ENCODE results near the gene ALKBH1.
"Not testable (repeated sequence)": the region's sequence is repeated elsewhere in the genome, so short reads cannot be mapped to it uniquely, and the experiment has no call there.

The ALKBH1 gene, protein sequence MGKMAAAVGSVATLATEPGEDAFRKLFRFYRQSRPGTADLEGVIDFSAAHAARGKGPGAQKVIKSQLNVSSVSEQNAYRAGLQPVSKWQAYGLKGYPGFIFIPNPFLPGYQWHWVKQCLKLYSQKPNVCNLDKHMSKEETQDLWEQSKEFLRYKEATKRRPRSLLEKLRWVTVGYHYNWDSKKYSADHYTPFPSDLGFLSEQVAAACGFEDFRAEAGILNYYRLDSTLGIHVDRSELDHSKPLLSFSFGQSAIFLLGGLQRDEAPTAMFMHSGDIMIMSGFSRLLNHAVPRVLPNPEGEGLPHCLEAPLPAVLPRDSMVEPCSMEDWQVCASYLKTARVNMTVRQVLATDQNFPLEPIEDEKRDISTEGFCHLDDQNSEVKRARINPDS

DNA sequence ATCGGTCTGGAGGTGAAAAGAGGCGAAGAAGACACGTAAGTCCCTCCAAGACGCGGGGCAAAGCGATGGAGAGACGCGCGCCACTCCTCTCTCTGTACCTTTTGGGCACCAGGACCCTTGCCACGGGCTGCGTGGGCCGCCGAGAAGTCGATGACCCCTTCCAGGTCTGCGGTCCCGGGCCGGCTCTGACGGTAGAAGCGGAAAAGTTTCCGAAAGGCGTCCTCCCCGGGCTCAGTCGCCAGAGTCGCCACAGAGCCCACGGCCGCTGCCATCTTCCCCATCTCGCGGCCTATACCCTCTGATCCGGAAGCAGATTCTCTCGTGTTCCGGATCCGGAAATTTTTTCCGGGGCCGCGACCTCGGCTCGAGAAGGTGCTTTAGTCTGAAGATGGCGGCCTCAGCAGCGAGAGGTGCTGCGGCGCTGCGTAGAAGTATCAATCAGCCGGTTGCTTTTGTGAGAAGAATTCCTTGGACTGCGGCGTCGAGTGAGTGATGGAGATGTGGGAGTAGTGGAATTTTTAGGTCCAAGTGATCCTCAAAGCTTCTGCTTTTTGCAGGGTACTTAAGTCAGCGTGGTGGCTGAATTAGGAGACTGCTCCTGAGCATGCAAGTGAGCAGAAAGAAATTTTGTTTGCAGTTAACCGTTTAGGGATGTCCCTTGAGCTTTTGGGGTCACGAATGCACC, at the start of gene ALKBH1, which contains the start of gene SLIRP:
TSS of gene ALKBH1 (minus strand) at position 300 of the 685 bp plus-strand sequence. CDS start at position 281, 19 bp downstream.
TSS of gene SLIRP (plus strand) at position 380 of the 685 bp plus-strand sequence. CDS start at position 389, 9 bp downstream.
- peak; percentile 79 for DNase-seq (ENCODE audit: low read depth)

DNA sequence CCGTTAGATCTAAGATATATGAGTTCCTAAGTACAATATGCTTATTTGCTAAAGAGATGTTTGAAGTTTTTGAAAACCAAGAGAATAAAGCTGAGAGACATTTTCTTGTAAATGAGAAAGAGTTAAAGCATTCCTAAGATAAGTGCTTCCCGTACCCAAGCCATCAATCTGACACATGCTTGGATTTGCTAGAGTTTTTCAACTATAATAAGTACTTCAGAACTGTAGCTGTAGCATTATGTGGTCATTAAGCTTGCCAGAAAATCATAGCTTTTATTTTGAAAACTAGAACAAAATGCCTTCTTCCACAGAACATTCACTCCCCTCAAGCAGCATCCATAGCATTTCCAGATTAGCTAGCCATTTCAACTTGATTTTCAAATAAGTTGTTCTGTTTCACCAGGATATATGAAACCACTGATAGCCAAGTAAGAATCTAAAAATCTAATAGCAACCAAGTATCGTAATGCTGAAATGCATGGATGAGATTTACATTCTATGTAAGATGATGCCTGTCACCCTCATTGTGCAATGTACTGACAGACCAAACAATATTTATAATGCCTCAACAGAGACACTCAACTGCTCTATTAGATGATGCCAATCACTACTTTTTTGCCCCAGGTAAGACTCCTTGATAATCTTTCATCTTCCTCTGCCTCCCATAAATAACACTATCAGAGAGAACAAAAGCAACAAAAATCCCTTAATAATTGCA, 45.1 kb upstream of the ALKBH1 start:
- no peak for DNase-seq (ENCODE audit: low read depth)

DNA sequence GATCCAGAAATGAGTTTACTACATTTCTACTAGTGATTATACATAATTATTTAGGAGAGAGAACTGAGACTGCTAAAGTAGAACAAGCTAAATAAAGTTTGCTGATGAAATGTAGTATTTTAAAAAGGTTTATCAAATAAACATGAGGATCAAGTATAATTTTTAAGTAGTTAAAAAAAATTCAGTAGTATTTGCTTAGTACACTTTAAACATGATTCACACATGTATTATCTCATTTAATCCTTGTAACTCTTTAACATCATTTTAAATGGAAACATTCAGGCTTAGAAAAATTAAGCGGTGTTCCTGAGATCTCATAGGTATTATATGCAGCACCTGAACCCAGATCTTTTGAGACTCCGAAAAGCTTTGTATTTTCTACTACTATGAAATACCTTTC, 44.4 kb upstream of the ALKBH1 start:
- DNase-seq (ENCODE audit: low read depth): no peak

DNA sequence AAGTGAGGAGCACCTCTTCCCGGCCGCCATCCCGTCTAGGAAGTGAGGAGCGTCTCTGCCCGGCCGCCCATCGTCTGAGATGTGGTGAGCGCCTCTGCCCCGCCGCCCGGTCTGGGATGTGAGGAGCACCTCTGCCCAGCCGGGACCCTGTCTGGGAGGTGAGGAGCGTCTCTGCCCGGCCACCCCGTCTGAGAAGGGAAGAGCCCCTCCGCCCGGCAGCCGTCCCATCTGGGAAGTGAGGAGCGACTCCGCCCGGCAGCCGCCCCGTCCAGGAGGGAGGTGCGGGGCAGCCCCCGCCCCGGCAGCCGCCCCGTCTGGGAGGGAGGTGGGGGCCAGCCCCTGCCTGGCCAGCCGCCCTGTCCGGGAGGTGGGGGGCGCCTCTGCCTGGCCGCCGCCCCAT, 39.6 kb upstream of the ALKBH1 start:
- not testable (repeated sequence) for DNase-seq (ENCODE audit: low read depth)

DNA sequence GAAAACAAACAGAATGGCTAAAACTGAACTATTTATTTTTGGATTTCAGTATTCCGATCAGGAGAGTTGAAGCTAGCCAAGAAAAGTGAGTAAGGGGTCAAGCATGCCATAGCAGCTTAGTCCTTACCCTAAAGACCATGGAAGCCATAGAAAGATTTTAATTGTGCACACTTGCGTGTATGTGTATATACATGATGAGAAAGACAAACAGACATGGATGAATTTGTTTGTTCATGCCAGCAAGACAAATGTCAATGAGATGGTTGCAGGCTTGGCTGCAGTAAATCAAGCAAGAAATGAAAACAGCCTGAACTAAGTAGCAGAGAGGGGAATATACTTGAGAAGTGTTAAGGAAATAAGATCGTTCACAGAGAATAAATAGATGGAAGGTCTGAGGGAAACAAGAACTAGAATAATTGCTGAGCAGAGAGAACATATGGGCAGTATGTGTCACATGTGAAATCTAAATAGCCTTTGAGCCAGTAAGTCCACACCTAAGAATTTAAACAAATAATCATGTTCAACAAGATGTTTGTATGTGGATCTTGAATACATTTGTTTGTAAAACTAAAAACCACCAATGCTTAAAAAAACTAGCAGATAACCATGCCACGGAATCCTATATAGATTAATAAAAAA, 38.4 kb upstream of the ALKBH1 start:
- no peak for DNase-seq (ENCODE audit: low read depth)

DNA sequence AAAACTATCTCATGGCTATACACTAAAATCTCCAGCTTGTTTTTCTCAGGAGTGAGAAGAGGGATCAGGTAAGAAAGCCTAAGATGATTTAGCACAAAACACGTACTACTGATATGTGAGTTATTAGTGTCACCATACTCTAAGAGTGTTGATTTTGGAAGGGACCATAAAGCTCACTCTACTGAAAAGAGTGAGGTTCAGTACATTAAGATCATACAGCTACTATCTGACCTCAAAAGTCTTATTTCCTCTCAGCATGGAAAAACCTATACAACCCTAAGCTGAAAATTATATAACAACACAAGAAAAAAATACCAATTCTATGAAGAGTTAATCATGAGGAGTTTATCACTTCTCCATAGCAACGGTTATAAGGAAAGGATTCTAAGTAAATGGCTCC, 33.6 kb upstream of the ALKBH1 start:
- DNase-seq (ENCODE audit: low read depth): no peak

DNA sequence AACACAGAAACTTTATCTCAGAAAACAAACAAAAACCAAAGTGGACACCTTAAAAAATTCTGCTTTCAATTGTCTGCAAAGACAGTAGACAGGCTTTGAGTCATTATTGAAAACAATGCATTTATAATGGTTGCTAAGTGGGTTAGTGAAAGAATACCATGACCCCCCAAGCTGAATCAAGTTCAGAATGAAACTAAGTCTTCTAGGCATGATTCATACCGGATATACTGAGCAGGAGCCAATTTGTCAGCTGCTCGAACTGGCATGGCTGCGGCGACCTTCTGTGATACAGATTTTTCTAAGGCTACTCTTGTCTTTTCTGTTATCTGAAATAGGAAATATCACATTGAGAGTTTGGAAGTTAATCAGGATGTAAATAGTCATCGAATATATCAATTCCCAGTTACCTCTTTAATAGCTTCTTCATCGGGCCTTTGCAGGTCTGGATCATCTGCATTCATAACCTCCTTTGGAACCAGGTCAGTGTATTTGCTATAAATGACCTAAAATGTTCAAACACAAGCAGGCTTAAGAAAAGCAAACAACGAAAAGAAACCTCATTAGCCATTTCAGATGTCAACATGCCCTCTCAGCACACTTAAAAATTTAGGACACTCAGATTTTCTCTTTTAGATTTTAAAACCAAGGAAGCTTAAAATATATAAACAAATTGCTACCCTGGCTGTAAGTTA, 30.9 kb upstream of the ALKBH1 start:
- no peak for DNase-seq (ENCODE audit: low read depth)

DNA sequence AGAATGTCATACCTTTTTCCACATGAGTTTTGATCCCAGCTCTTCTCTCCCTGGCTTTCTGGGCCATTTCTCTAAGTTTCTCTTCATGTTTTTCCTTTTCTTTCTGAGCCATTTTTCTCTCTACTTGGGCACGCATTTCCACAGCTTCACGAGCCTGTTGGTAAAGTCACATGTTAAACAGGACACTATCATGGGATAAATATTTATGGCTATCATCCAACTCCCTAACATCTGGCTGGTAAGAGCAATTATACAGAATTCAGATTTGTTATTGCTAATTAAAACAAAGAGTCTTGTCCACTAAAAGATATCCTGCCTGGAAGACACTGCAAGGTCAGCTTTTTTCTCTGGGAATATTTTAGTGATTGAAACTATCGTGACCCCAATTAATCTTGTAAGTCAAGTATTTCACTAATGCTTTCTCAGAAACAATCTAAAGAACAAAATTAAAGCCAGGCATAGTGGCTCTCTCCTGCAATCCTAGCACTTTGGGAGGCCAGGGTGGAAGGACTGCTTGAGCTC, 23.2 kb upstream of the ALKBH1 start:
- DNase-seq (ENCODE audit: low read depth): no peak

DNA sequence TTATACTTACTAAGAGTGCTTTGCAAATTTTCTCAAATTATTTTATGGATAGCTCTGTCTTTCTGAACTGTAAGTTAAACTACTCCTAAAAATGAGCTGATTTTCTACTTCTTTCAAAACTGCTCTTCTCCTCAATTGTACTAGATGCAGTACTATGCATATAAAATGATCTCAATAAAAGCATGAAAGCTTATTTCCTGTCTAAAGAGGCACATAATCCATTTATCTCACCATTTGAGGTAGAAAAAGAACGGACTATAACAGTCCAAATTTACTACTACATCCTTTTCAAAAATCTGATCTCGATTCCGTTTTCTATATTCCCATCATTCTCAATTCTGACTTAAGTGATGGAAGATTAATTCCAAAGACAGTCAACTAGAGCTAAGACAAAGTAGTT, 14.5 kb upstream of the ALKBH1 start:
- no peak for DNase-seq (ENCODE audit: low read depth)

DNA sequence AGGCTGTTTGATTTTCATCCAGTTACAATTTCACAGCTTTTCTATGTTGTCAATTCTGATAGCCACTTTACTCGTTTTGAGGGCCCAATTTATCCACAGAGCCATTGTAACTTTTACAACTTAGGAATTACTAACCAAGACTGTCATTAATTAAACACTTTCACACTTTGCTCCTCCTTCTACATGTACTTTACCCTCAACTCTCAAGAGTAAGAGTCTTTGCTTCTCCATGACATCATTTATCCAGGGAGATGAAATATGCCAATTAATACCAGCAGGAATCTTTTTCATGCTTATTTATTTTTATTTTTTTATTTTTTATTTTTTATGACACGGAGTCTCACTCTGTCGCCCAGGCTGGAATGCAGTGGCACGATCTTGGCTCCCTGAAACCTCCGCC, 13.6 kb upstream of the ALKBH1 start:
- DNase-seq (ENCODE audit: low read depth): no peak

DNA sequence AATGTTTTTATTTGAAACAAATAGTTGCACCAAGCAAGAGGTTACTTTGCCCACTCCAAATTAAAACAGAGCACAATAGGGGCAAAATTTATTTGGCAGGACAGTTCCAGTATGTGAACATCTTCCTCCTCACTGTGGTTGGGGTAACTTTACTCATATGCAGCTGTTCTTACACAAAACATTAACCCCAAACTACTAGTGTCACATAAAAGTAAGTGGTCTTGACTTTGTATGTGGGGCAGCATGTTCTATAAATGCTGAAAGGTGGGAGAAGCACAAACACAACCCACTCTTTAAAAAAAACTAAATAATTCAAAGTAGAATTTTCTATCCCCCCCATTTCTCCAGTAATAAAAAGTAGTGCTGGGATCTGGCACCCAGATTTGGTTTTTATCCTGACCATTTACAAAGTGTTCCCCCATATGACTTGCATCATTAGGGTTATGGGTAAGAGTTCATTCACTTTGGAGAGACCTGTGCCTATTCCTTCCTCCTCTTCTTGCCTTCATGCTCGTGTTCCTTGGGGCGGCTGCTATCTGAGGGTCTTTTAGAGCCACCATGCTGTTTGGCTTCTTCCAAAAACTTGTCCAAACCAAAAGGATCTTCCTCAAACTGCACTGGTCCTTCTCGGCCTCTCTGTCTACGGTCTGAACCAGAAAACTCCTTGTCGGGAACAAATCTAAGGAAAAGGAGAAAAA, 9.9 kb upstream of the ALKBH1 start:
- DNase-seq (ENCODE audit: low read depth): no peak

DNA sequence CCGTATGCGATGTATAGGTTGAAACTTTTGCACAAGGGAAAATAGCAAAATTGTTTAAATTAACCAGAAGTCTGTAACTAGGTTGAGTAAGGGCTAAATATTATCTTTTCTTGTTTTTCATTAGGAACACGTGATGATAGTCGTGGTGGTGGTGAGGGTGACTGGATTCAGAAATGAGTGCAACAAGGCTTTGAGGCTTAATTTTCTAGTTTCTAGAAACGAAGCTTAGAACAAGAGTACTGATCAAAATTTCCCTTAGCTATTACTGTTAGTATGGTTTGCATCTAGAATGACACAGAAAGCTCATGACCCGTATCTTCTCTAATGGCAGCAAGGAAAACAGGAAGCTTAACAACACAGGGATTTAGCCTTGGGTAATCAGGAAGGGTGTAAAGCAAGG, 7.1 kb upstream of the ALKBH1 start:
- DNase-seq (ENCODE audit: low read depth): no peak

DNA sequence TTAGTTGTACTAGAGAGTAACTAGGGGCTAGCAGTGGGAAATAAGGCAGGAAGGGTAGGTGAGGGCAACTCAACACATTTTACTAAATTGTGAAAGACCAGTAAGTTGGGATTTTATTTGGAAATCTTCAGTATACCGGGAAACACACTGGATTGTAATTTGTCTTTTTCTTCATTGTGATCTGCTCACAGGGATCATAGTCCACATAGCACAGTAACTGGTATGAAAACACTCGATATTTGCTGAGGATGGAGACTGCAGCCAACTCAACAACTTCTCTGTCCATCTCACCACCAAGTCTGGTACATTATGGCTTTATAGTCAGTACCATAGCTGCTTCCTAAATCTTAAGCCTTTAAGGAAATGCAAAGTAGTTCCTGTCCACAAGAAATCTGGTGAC, 2.5 kb upstream of the ALKBH1 start:
- DNase-seq (ENCODE audit: low read depth): no peak

DNA sequence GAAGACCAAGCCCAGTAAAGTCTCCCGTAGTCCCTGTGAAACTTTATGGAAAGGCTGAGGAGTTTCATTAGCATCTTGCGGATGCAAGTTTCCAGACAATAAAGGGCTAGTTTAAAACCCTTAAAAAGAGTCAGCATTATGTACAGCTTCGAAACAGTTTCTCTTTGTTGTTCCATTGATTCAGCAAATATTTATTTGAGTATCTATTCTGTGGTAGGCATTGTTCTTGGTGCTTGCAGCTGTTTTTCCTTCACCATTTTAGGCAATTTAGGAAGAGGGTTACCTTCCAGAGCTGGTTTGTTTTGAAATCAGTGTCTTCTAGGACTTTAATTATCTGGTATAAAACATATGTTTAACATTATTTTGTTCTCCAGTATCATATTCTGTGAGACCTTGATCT, 1.6 kb upstream of the ALKBH1 start:
- DNase-seq (ENCODE audit: low read depth): no peak

DNA sequence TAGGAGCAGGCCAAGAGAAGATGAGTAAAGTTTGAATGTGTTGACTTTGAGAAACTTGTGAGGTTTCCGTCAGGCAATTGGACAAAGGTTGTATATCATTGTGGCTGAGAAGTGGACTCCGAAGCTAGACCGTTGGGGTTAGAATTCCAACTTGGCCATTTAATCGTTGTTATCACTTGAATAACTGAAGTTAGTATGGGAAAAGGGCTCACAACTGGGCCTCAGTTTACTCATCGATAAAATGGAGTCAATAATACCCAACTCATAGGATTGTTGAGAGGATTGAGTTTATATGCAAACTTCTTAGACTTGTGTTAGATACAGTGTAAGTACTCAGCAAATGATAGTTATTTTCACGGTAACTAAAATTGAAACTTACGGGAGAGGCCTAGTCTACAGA, 926 bp upstream of the ALKBH1 start:
- DNase-seq (ENCODE audit: low read depth): no peak

DNA sequence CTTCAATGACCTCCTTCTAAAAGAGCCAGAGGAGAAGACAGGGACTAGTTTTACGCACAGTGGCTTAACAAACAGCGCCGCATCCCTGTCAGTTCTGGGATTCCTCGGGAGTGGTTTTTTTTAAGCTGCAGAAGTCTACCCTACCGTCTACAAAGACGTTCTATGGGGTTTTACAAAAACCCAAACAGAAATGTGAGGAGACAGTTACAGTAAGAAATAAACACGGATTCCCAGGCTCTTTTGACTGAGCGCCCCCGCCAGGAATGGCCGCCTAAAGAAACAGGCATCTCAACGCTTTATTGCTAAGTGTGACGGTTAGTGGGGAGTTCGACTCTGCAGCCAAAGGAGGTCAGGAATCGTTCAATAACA, 484 bp downstream of the ALKBH1 start:
- DNase-seq (ENCODE audit: low read depth): no peak

DNA sequence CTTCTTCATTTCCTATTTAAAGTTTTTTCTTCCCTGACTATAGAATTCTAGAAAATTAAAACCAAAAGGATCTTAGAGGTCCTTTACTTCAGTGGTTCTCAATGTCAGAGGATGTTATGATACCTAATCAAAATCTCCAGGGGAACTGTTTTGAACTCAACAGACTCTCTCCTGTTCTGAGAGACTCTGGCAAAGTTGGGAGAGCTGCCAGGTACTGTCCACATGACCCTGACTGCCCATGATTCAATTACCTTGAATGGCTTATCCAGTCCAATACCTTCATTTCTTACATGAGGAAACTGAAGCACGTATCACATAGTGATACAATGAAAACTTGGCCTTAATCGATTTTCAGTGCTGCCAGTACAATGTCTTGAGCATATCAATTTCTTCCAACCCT, 16.6 kb downstream of the ALKBH1 start:
- no peak for DNase-seq (ENCODE audit: low read depth)

DNA sequence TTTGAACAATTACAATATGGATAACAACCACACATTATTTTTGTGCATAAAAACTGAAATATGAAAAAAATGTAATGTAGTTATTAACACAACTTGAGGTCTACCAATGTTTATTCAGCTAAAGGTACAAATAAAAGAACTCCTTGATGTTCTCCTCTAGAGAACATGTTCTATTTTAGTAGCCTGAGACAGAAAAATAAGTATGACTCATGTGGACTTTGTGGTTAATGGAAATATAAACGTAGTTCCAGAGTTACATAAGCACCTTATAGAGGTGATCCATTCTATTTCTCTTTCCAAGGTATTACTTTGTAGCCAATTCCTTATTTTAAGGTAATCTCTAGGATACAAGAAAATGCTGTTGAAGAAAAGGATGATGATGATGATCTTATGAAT, 25.7 kb downstream of the ALKBH1 start:
- no peak for DNase-seq (ENCODE audit: low read depth)

DNA sequence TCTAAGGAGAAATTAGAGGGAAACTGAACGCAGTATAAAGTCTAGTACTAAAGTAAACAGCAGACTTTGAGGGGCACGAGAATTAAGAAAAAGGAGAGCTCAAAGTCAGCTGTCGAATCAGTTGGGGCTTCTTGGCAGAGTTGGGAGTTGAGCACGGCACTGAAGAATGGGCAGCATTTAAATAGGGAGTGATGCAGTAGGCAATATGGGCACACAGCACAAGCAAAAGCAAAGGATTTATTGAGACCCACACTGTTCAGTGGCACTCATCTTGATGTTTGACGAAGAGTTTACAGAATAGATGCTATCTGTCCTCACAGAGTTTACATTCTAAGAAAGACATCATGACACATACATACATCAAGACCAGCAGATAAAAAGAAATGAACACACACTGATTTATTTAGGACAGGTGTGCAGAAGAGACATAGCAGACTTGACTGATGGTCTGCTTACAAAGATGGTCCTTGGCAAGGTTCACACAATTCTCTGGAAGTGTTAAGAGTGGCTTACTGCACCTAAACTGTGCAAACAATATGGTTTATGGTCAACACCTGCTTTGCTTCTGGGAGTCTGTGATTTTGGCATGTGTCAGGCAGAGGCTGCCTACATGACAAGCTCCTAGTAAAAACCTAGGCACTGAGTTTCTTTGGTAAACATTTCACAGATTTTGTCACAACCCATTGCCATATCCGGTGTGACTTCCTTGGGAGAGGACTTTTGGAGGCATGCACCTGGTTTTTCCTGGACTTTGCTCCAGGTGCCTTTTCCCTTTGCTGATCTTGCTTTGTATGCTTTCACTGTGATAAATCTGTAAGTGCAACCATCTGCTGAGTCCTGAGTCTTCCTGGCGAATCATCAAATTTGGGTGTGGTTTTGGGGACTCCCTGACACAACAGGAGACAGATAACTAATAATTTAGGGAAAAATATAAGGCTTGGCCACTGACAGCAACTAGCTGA, 26.3 kb downstream of the ALKBH1 start:
- no peak for DNase-seq (ENCODE audit: low read depth)

DNA sequence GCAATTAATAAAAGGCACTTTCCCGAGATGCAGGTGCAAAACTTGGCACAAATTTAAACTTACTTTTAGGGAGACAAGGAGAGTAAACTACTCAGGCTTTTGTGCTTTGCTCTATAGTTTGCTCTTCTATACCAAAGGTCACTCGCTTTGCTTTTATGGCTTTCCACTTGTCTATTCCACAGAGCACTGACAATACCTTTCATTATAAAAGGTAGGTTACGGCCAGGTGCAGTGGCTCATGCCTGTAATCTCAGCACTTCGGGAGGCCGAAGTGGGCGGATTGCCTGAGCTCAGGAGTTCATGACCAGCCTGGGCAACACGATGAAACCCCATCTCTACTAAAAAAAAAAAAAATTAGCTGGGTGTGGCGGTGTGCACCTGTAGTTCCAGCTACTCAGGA, 32.9 kb downstream of the ALKBH1 start:
- DNase-seq (ENCODE audit: low read depth): no peak
